OCI-LY3 (cell line): ENCODE results near the gene NSD1.

Experiments used
- H2AFZ ChIP-seq: fragments of 200-600, 300-600 bp; shearing (Covaris generic); 2 replicates; pipeline ENCODE4 v1.6.0; 2014; ENCODE audit warnings: antibody characterized with exemption, low read depth, low read length
- H3K27ac ChIP-seq: fragments of 200-600, 300-600 bp; sonication (generic); 2 replicates; pipeline ENCODE4 v1.5.1; 2014; ENCODE audit warnings: mild to moderate bottlenecking, low read length, moderate library complexity, mixed read lengths
- H3K27me3 ChIP-seq: fragments of 200-600, 300-600 bp; sonication (generic); 2 replicates; pipeline ENCODE4 v1.6.1; 2014; ENCODE audit warnings: low read depth, low read length, mixed read lengths
- H3K36me3 ChIP-seq: fragments of 200-600, 300-600 bp; sonication (generic); replicated peaks from 2 replicates; pipeline ENCODE3; 2014; ENCODE audit warnings: low read depth, low read length, mixed read lengths
- H3K4me1 ChIP-seq: fragments of 300-600, 200-600 bp; sonication (generic); 2 replicates; pipeline ENCODE4 v1.6.1; 2014; ENCODE audit warnings: low read length, mixed read lengths
- H3K4me2 ChIP-seq: fragments of 200-600, 300-600 bp; sonication (generic); 2 replicates; pipeline ENCODE4 v1.6.1; 2014; ENCODE audit warnings: low read length, mixed read lengths
- H3K4me3 ChIP-seq: fragments of 300-600, 200-600 bp; sonication (generic); 2 replicates; pipeline ENCODE4 v1.5.1; 2014; ENCODE audit warnings: antibody characterized with exemption, mild to moderate bottlenecking, low read length, moderate library complexity
- H3K79me2 ChIP-seq: fragments of 300-600, 200-600 bp; shearing (Covaris generic); 2 replicates; pipeline ENCODE4 v1.6.1; 2014; ENCODE audit warnings: mild to moderate bottlenecking, low read length, mixed read lengths
- H3K9ac ChIP-seq: fragments of 300-600, 200-600 bp; shearing (Covaris generic); 2 replicates; pipeline ENCODE4 v1.6.0; 2014; ENCODE audit warnings: mild to moderate bottlenecking, low read length, moderate library complexity
- H3K9me3 ChIP-seq: fragments of 200-600, 300-600 bp; shearing (Covaris generic); 2 replicates; pipeline ENCODE4 v1.6.1; 2014; ENCODE audit warnings: low read length, mixed read lengths; ENCODE audit not compliant: insufficient read depth
- H4K20me1 ChIP-seq: fragments of 200-600, 300-600 bp; sonication (generic); 2 replicates; pipeline ENCODE4 v1.6.1; 2016; ENCODE audit warnings: low read length, mixed read lengths; ENCODE audit not compliant: insufficient read depth
- EZH2phosphoT487 ChIP-seq: fragments of 200-600 bp; shearing (Covaris generic); IDR thresholded peaks from 2 replicates; pipeline ENCODE4 v1.6.1; 2018; ENCODE audit warnings: antibody characterized with exemption, mixed run types, low read depth
- TF ChIP-seq, protein P1 (sequence below): fragments of 200-600, 300-600 bp; sonication (generic); IDR thresholded peaks from 2 replicates; pipeline ENCODE4 v1.5.1; 2014; ENCODE audit warnings: antibody characterized with exemption, low read length, low read depth

NSD1 gene

DNA sequence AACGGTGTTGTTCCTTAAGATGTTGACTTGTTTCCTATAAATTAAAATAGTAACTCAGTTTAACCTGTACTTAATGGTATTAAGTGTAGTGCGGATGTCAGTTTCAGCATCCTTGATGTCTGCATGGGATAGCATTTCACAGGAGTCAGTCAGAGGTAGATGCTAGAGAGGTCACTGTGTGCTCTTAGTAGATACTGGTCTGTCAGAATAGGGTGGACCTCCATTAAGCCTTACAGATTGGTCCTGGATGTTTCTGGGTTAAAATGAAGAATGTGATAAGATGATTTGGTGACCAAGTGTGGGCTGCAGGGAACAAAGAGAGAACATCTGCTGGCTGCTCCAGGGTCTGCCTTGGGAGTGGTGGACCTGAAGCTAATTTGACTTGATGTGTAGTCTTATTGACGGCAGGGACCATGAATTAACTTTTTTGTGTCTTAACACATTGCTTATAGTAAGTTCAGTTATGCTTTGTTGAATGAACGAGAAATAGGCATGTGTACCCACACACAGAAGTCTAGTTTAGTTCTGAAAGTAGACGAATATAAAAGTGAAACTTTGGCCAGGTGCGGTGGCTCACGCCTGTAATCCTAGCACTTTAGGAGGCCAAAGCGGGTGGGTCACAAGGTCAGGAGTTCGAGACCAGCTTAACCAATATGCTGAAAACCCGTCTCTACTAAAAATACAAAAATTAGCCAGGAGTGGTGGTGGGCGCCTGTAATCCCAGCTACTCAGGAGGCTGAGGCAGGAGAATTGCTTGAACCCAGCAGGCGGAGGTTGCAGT, 157.4 kb downstream of the NSD1 start:
- Histone ChIP-seq H3K4me1 (peaks cover 13% of the 10 kb centered on the region), H3K36me3 (peaks cover 71% of the 10 kb centered on the region), H3K9ac (no peak overlapping the region), H3K9me3 (no peaks in the 10 kb centered on the region), H4K20me1 (0 out of 2 replicates have a peak, but pooled peaks cover 4% of the 10 kb centered on the region), H3K27ac (peak overlapping the region; percentile 54), H3K79me2 (no peaks in the 10 kb centered on the region), H3K27me3 (no peaks in the 10 kb centered on the region), H3K4me3 (no peak overlapping the region), H3K4me2 (peak overlapping the region; percentile 40), H2AFZ (no peak overlapping the region)
- no peak for TF ChIP-seq EZH2phosphoT487
- TF ChIP-seq, protein P1, sequence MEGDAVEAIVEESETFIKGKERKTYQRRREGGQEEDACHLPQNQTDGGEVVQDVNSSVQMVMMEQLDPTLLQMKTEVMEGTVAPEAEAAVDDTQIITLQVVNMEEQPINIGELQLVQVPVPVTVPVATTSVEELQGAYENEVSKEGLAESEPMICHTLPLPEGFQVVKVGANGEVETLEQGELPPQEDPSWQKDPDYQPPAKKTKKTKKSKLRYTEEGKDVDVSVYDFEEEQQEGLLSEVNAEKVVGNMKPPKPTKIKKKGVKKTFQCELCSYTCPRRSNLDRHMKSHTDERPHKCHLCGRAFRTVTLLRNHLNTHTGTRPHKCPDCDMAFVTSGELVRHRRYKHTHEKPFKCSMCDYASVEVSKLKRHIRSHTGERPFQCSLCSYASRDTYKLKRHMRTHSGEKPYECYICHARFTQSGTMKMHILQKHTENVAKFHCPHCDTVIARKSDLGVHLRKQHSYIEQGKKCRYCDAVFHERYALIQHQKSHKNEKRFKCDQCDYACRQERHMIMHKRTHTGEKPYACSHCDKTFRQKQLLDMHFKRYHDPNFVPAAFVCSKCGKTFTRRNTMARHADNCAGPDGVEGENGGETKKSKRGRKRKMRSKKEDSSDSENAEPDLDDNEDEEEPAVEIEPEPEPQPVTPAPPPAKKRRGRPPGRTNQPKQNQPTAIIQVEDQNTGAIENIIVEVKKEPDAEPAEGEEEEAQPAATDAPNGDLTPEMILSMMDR: no peak

DNA sequence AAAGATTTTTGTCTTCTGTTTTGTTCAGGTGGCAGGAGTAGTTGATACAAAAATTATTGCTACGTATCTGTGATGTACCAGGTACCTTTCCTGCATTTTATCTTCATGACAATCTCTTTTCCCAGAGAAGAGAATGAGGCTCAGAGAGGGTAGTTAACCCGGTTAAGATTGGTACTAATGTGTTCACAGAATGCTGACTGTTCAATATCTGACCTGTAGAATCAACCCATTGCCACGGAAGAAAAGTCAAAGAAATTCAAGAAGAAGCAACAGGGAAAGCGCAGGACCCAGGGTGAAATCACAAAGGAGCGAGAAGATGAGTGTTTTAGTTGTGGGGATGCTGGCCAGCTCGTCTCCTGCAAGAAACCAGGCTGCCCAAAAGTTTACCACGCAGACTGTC, 158.2 kb downstream of the NSD1 start:
- no peak overlapping the region for H2AFZ ChIP-seq
- H4K20me1 ChIP-seq: 0 out of 2 replicates have a peak, but pooled peaks cover 4% of the 10 kb centered on the region
- no peaks in the 10 kb centered on the region for H3K79me2 ChIP-seq
- no peaks in the 10 kb centered on the region for H3K9me3 ChIP-seq
- H3K36me3 ChIP-seq: peaks cover 74% of the 10 kb centered on the region
- no peak overlapping the region for H3K9ac ChIP-seq
- no peak overlapping the region for H3K4me2 ChIP-seq
- no peaks in the 10 kb centered on the region for H3K27me3 ChIP-seq
- H3K4me3 ChIP-seq: no peak overlapping the region
- H3K27ac ChIP-seq: 0 out of 2 replicates have a peak overlapping the region, but pooled peaks have one; percentile 54
- TF ChIP-seq, protein P1: no peak
- TF ChIP-seq EZH2phosphoT487: no peak
- H3K4me1 ChIP-seq: peaks cover 13% of the 10 kb centered on the region

DNA sequence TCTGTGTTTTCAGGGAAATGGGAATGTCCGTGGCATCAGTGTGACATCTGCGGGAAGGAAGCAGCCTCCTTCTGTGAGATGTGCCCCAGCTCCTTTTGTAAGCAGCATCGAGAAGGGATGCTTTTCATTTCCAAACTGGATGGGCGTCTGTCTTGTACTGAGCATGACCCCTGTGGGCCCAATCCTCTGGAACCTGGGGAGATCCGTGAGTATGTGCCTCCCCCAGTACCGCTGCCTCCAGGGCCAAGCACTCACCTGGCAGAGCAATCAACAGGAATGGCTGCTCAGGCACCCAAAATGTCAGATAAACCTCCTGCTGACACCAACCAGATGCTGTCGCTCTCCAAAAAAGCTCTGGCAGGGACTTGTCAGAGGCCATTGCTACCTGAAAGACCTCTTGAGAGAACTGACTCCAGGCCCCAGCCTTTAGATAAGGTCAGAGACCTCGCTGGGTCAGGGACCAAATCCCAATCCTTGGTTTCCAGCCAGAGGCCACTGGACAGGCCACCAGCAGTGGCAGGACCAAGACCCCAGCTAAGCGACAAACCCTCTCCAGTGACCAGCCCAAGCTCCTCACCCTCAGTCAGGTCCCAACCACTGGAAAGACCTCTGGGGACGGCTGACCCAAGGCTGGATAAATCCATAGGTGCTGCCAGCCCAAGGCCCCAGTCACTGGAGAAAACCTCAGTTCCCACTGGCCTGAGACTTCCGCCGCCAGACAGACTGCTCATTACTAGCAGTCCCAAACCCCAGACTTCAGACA, 160.4 kb downstream of the NSD1 start:
- TF ChIP-seq, protein P1: no peak
- no peak for TF ChIP-seq EZH2phosphoT487
- H3K4me2 ChIP-seq: no peak overlapping the region

DNA sequence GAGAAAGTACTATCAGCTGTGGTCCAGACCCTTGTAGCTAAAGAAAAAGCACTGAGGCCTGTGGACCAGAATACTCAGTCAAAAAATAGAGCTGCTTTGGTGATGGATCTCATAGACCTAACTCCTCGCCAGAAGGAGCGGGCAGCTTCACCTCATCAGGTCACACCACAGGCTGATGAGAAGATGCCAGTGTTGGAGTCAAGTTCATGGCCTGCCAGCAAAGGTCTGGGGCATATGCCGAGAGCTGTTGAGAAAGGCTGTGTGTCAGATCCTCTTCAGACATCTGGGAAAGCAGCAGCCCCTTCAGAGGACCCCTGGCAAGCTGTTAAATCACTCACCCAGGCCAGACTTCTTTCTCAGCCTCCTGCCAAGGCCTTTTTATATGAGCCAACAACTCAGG, 161.1 kb downstream of the NSD1 start:
- Histone ChIP-seq H3K9ac (no peak overlapping the region), H3K27me3 (no peaks in the 10 kb centered on the region), H3K4me1 (peaks cover 17% of the 10 kb centered on the region), H2AFZ (no peak overlapping the region), H3K79me2 (no peaks in the 10 kb centered on the region), H3K4me3 (no peak overlapping the region), H3K9me3 (no peaks in the 10 kb centered on the region), H3K4me2 (no peak overlapping the region), H4K20me1 (peaks cover 4% of the 10 kb centered on the region; the same call in 1 of the 2 replicates), H3K36me3 (peaks cover 69% of the 10 kb centered on the region), H3K27ac (no peak overlapping the region)
- TF ChIP-seq, protein P1: no peak
- TF ChIP-seq EZH2phosphoT487: no peak

More for the DNA sequence above, 160.4 kb downstream of the NSD1 start:
- Histone ChIP-seq H3K79me2 (no peaks in the 10 kb centered on the region), H3K4me1 (peaks cover 13% of the 10 kb centered on the region), H3K36me3 (peaks cover 72% of the 10 kb centered on the region), H3K27ac (no peak overlapping the region), H3K9ac (no peak overlapping the region), H4K20me1 (peaks cover 4% of the 10 kb centered on the region; the same call in 1 of the 2 replicates), H3K4me3 (no peak overlapping the region), H3K27me3 (no peaks in the 10 kb centered on the region), H2AFZ (no peak overlapping the region), H3K9me3 (no peaks in the 10 kb centered on the region)
